Epithelial cell of proximal tubule (primary cell): ENCODE measurements around the gene THOC2. TPM values are rescaled to one million over a fixed set of nuclear protein-coding genes. Genes with fewer than 3 reads are reported as not detected.

ENCODE experiments used
- DNase-seq: peaks from one replicate; pipeline ENCODE4 v3.0.0-alpha.2; 2011; ENCODE audit warnings: low read depth
- H3K4me3 ChIP-seq: 2 replicates; pipeline ENCODE4 v1.5.1; 2011; ENCODE audit warnings: low read depth, mild to moderate bottlenecking, low read length
- CTCF ChIP-seq: conservative IDR thresholded peaks from 2 replicates; pipeline ENCODE4 v1.5.1; 2012; ENCODE audit warnings: low read depth, mild to moderate bottlenecking, low read length
- total RNA-seq: library from RNA; depleted of rRNA; stranded (reverse); fragments of >200 nt; gene quantifications from 2 replicates; pipeline ENCODE4 v1.2.3, GENCODE V29; 2015

THOC2 gene
- total RNA-seq, 1 donor from 2014 or later = 47.4 TPM

DNA sequence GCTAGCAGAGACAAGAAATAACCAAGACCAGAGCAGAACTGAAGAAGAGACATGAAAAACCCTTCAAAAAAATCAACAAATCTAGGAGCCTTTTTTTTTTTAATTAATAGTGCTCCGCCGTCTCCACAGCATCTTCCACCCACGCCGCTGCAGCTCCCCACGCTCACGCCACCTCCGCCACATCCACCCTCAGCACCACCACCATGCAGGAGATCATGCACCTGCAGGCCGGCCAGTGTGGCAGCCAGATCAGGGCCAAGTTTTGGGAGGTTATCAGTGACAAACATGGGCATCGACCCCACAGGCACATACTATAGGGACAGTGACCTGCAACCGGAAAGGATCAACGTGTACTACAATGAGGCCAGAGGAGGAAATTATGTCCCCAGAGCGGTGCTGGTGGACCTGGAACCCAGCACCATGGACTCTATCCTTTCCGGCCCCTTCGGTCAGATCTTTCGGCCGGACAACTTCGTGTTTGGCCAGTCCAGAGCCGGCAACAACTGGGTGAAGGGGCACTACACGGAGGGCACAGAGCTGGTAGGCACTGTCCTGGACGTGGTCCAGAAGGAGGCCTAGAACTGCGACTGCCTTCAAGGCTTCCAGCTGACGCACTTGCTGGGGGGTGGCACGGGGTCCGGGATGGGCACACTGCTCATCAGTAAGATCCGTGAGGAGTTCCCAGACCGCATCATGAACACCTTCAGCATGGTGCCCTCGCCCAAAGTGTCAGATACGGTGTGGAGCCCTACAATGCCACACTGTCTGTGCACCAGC is 171.2 kb downstream of the THOC2 start:
- no peak overlapping the region for H3K4me3 ChIP-seq
- no peak for DNase-seq
- TF ChIP-seq CTCF = no peak

GRCh38 chrX:123550829-123551228 is 182.0 kb downstream of the THOC2 start:
- no peak for DNase-seq
- H3K4me3 ChIP-seq = no peak overlapping the region
- no peak for TF ChIP-seq CTCF

Other genes starting within 250 kb of the THOC2 start
- 17.7 and 21.9 TPM in 2 replicates for gene XIAP, start 127.0 kb upstream of the THOC2 start, total RNA-seq
- 37.3 and 45.3 TPM in 2 replicates for gene STAG2, start 228.7 kb upstream of the THOC2 start, total RNA-seq